Left ventricle myocardium superior (tissue), 1 donor: ENCODE data around the gene MYRIP. TPM values are rescaled to one million over a fixed set of nuclear protein-coding genes. Genes with fewer than 3 reads are reported as not detected.
A peak's percentile ranks its signal among the peaks of the same experiment; 100 is the strongest.
"Not testable (repeated sequence)": the region's sequence is repeated elsewhere in the genome, so short reads cannot be mapped to it uniquely, and the experiment has no call there.

Experiments
- ATAC-seq: fragments of 200-7000 bp; cut with Tn5 transposase; one replicate; pipeline ENCODE4 v1.9.1; 2020; ENCODE audit warnings: mild to moderate bottlenecking, moderate library complexity
- DNase-seq: peaks from one replicate; pipeline ENCODE4 v3.0.0-alpha.2; 2020
- intact Hi-C: fragments of 100-400 bp; cut with micrococcal nuclease; formaldehyde crosslinking; loops from one replicate; pipeline ENCODE4 v1.11.0; 2022
- total RNA-seq: library from RNA; stranded (reverse); fragmentation: NEBNext Ultra II Directional; extraction: Animal tissue kit (Norgen Biotek cat#: 25700); gene quantifications from one replicate; pipeline ENCODE4 v1.2.1, GENCODE V29; 2021
- donor health status: DM: no; HTN: yes; CAD: no; lungs with severe emphysema.

MYRIP gene
- total RNA-seq, 1 donor from 2014 or later: 0.84 TPM

- intact Hi-C loops: no loop called here
- DNase-seq (no peak), ATAC-seq (no peak)
Observed at GRCh38 chr3:39803956-39804355, 5.5 kb upstream of the MYRIP start.

- intact Hi-C loops: no loop called here
- DNase-seq (no peak), ATAC-seq (no peak)
Observed at GRCh38 chr3:39804951-39805350, 4.5 kb upstream of the MYRIP start.

GRCh38 chr3:39805650-39806049, 3.8 kb upstream of the MYRIP start:
- DNase-seq: no peak
- intact Hi-C loops: no loop called here
- no peak for ATAC-seq

GRCh38 chr3:39806820-39807219, 2.6 kb upstream of the MYRIP start:
- ATAC-seq: no peak
- no peak for DNase-seq
- intact Hi-C loops: no loop called here

GRCh38 chr3:39808467-39809180, 785 bp upstream of the MYRIP start:
- intact Hi-C loops: no loop called here
- ATAC-seq: peak; percentile 15
- peak; percentile 34 for DNase-seq

- DNase-seq (peak; percentile 28), ATAC-seq (peak; percentile 12)
- intact Hi-C loops: no loop called here
Observed at GRCh38 chr3:39809995-39810595, 686 bp downstream of the MYRIP start.

- ATAC-seq: no peak
- intact Hi-C loops: no loop called here
- DNase-seq: no peak
Observed at GRCh38 chr3:39810647-39811161, 1.3 kb downstream of the MYRIP start.

- intact Hi-C loops: no loop called here
- DNase-seq: no peak
- no peak for ATAC-seq
Observed at GRCh38 chr3:39811561-39811960, 2.2 kb downstream of the MYRIP start.

GRCh38 chr3:39812537-39812936, 3.1 kb downstream of the MYRIP start:
- ATAC-seq (no peak), DNase-seq (no peak)
- intact Hi-C loops: no loop called here

GRCh38 chr3:39814007-39814406, 4.6 kb downstream of the MYRIP start:
- no peak for DNase-seq
- ATAC-seq: no peak
- intact Hi-C loops: no loop called here

GRCh38 chr3:39819899-39820298, 10.5 kb downstream of the MYRIP start:
- ATAC-seq (no peak), DNase-seq (no peak)
- intact Hi-C loops: no loop called here

GRCh38 chr3:39833764-39834163, 24.4 kb downstream of the MYRIP start:
- DNase-seq, ATAC-seq, intact Hi-C loops: not testable (repeated sequence)

- ATAC-seq: no peak
- intact Hi-C loops: no loop called here
- DNase-seq: no peak
Observed at GRCh38 chr3:39839484-39839883, 30.1 kb downstream of the MYRIP start.

GRCh38 chr3:39843440-39843839, 34.0 kb downstream of the MYRIP start:
- ATAC-seq: no peak
- no peak for DNase-seq
- intact Hi-C loops: no loop called here

GRCh38 chr3:39848365-39848764, 39.0 kb downstream of the MYRIP start:
- no peak for ATAC-seq
- intact Hi-C loops: no loop called here
- no peak for DNase-seq

GRCh38 chr3:39849992-39850715, 40.7 kb downstream of the MYRIP start:
- ATAC-seq (no peak), DNase-seq (no peak)
- intact Hi-C loops: no loop called here

- DNase-seq (no peak), ATAC-seq (no peak)
- intact Hi-C loops: no loop called here
Observed at GRCh38 chr3:39850716-39851032, 41.3 kb downstream of the MYRIP start.

- ATAC-seq: no peak
- no peak for DNase-seq
- intact Hi-C loops: no loop called here
Observed at GRCh38 chr3:39855517-39855916, 46.1 kb downstream of the MYRIP start.

- ATAC-seq: no peak
- no peak for DNase-seq
- intact Hi-C loops: no loop called here
Observed at GRCh38 chr3:39869890-39870289, 60.5 kb downstream of the MYRIP start.

GRCh38 chr3:39870706-39871105, 61.3 kb downstream of the MYRIP start:
- no peak for DNase-seq
- no peak for ATAC-seq
- intact Hi-C loops: no loop called here
